Panc1 (cell line): Measurements from ENCODE around the gene CSRNP2. TPM values are rescaled to one million over a fixed set of nuclear protein-coding genes. Genes with fewer than 3 reads are reported as not detected.

ENCODE experiments used
- ATAC-seq: fragments of 200-7000 bp; cut with Tn5 transposase; 2 replicates; pipeline ENCODE4 v1.9.1; 2020; ENCODE audit warnings: mild to moderate bottlenecking, moderate library complexity
- BruUV-seq: library from RNA; stranded (reverse); fragments of 400-500 nt; replicated peaks from 2 replicates; lab custom pipeline; 2021; lab: Mats Ljungman, UMichigan
- CTCF ChIA-PET: fragments of 300-600 bp; sonication (Branson Sonifier 250); formaldehyde crosslinking; loops from one replicate; lab custom pipeline; 2022; ENCODE audit warnings: antibody characterized with exemption; lab: Charles Lee
- POLR2A ChIA-PET: fragments of 300-600 bp; sonication (Branson Sonifier 250); formaldehyde crosslinking; loops from one replicate; lab custom pipeline; 2022; ENCODE audit warnings: antibody characterized with exemption; lab: Charles Lee
- DNase-seq: peaks from one replicate; pipeline ENCODE4 v3.0.0-alpha.2; 2010; ENCODE audit warnings: low read depth, low spot score
- H3K27ac ChIP-seq: 2 replicates; pipeline ENCODE4 v1.5.1; 2011; ENCODE audit warnings: mild to moderate bottlenecking, low read length, inconsistent platforms
- H3K27me3 ChIP-seq: fragments of 200-500 bp; sonication (Bioruptor generic); 2 replicates; pipeline ENCODE4 v1.6.0; 2014; ENCODE audit warnings: low read length, inconsistent platforms; ENCODE audit not compliant: control insufficient read depth, insufficient read depth
- H3K36me3 ChIP-seq: fragments of 200-500 bp; sonication (Bioruptor generic); 2 replicates; pipeline ENCODE4 v1.5.1; 2014; ENCODE audit warnings: inconsistent platforms, mild to moderate bottlenecking, low read length, moderate library complexity; ENCODE audit not compliant: control insufficient read depth, insufficient read depth
- H3K4me1 ChIP-seq: 2 replicates; pipeline ENCODE4 v1.5.1; 2011; ENCODE audit warnings: inconsistent platforms, mild to moderate bottlenecking, low read length, moderate library complexity; ENCODE audit not compliant: control insufficient read depth, insufficient read depth
- H3K4me3 ChIP-seq, 2 experiments: 2 replicates each; pipeline ENCODE4 v1.5.1; 2011 to 2012; ENCODE audit warnings: low read depth in 2 of 2, low read length in 2 of 2, mild to moderate bottlenecking in 2 of 2, inconsistent platforms in 1 of 2, moderate library complexity in 1 of 2
- H3K9me3 ChIP-seq: fragments of 200-500 bp; sonication (Bioruptor generic); 2 replicates; pipeline ENCODE4 v1.5.1; 2014; ENCODE audit warnings: low read depth, mild to moderate bottlenecking, inconsistent platforms, low read length, moderate library complexity; ENCODE audit not compliant: control insufficient read depth, insufficient read depth
- CTCF ChIP-seq: fragments of 450-650 bp; IDR thresholded peaks from 2 replicates; pipeline ENCODE4 v1.5.1; 2017; ENCODE audit warnings: mild to moderate bottlenecking
- POLR2AphosphoS5 ChIP-seq: IDR thresholded peaks from 2 replicates; pipeline ENCODE4 v1.6.1; 2012; ENCODE audit warnings: mild to moderate bottlenecking, low read depth, low read length, moderate library complexity
- REST ChIP-seq, 2 experiments: IDR thresholded peaks; 2 replicates each; pipeline ENCODE4 v1.6.1; 2011 to 2012; ENCODE audit warnings: low read depth in 2 of 2, control low read depth in 1 of 2, low read length in 1 of 2, mild to moderate bottlenecking in 1 of 2, moderate library complexity in 1 of 2; ENCODE audit not compliant: insufficient read depth in 1 of 2
- SIN3A ChIP-seq: IDR thresholded peaks from 2 replicates; pipeline ENCODE4 v1.6.1; 2012; ENCODE audit warnings: low read depth, mild to moderate bottlenecking, low read length, moderate library complexity, borderline replicate concordance; ENCODE audit not compliant: insufficient read depth
- TCF7L2 ChIP-seq: IDR thresholded peaks from 2 replicates; pipeline ENCODE4 v1.6.1; 2011; ENCODE audit warnings: mild to moderate bottlenecking, low read depth, low read length, inconsistent platforms
- in situ Hi-C: cut with HindIII; loops from 2 replicates; pipeline ENCODE4 v1.10.0; 2016; ENCODE audit warnings: low sequenced_read_pairs, low pct_unique_long_range_greater_than_20kb
- intact Hi-C: fragments of 100-400 bp; cut with micrococcal nuclease; formaldehyde crosslinking; loops from one replicate; pipeline ENCODE4 v1.10.0; 2022; ENCODE audit not compliant: unreplicated experiment
- total RNA-seq: library from RNA; stranded (reverse); gene quantifications from one replicate; pipeline ENCODE4 v1.2.1, GENCODE V29; 2021; ENCODE audit not compliant: unreplicated experiment

The CSRNP2 gene
- total RNA-seq, 1 experiment from 2014 or later = 50.5 TPM

- no TSS peak for BruUV-seq
- H3K27me3 ChIP-seq = no peaks in the 10 kb centered on the region
- TF ChIP-seq POLR2AphosphoS5 (no peak), REST (IDR thresholded peaks at IDR 0.05; ENCODE audit: insufficient read depth in 1 of 2, low read depth in 2 of 2, low read length in 1 of 2) (no peak), CTCF (no peak), TCF7L2 (no peak), SIN3A (no peak)
- peaks cover 24% of the 10 kb centered on the region for H3K36me3 ChIP-seq
- CTCF ChIA-PET = no interaction called here
- H3K4me1 ChIP-seq = no peaks in the 10 kb centered on the region
- POLR2A ChIA-PET = interaction anchor here (0.6 kb wide), 1 partner anchor 246 kb away, joined by 3 read pairs; no protein-coding TSS in a partner anchor
- ATAC-seq (no peak), DNase-seq (no peak)
- intact Hi-C loops (no loop called here), in situ Hi-C loops (no loop called here)
- H3K4me3 ChIP-seq = no peak overlapping the region
- no peak overlapping the region for H3K27ac ChIP-seq
- no peaks in the 10 kb centered on the region for H3K9me3 ChIP-seq
Observed at GRCh38 chr12:51108136-51108535, 24.7 kb upstream of the CSRNP2 start.

- Histone ChIP-seq H3K27me3 (no peaks in the 10 kb centered on the region), H3K4me1 (no peaks in the 10 kb centered on the region), H3K27ac (no peak overlapping the region), H3K36me3 (peaks cover 30% of the 10 kb centered on the region), H3K9me3 (no peaks in the 10 kb centered on the region), H3K4me3 (no peak overlapping the region)
- no peak for TF ChIP-seq REST (IDR thresholded peaks at IDR 0.05; ENCODE audit: insufficient read depth in 1 of 2, low read depth in 2 of 2, low read length in 1 of 2)
- TF ChIP-seq SIN3A = no peak
- no peak for TF ChIP-seq TCF7L2
- TF ChIP-seq POLR2AphosphoS5 = no peak
- TF ChIP-seq CTCF = no peak
- no peak for ATAC-seq
- POLR2A ChIA-PET = no interaction called here
- DNase-seq = no peak
- CTCF ChIA-PET = no interaction called here
- intact Hi-C loops (no loop called here), in situ Hi-C loops (no loop called here)
- no TSS peak for BruUV-seq
Observed at GRCh38 chr12:51103977-51104376, 20.6 kb upstream of the CSRNP2 start.
